Cardiac septum (tissue), 1 donor: ENCODE data around the gene HOPX. TPM values are rescaled to one million over a fixed set of nuclear protein-coding genes. Genes with fewer than 3 reads are reported as not detected.
"Not testable (repeated sequence)": the region's sequence is repeated elsewhere in the genome, so short reads cannot be mapped to it uniquely, and the experiment has no call there.

Experiments
- DNase-seq: peaks from one replicate; pipeline ENCODE4 v3.0.0-alpha.2; 2020; ENCODE audit warnings: low spot score
- intact Hi-C: fragments of 100-400 bp; cut with DNase I; formaldehyde crosslinking; loops from one replicate; pipeline ENCODE4 v1.14.0; 2022
- total RNA-seq: library from RNA; stranded (reverse); fragmentation: NEBNext Ultra II Directional; extraction: Animal tissue kit (Norgen Biotek cat#: 25700); gene quantifications from one replicate; pipeline ENCODE4 v1.2.1, GENCODE V29; 2021
- donor health status: DM: no; HTN: no; CAD: no.

HOPX gene
- total RNA-seq, 1 donor from 2014 or later: 5.2 TPM

DNA sequence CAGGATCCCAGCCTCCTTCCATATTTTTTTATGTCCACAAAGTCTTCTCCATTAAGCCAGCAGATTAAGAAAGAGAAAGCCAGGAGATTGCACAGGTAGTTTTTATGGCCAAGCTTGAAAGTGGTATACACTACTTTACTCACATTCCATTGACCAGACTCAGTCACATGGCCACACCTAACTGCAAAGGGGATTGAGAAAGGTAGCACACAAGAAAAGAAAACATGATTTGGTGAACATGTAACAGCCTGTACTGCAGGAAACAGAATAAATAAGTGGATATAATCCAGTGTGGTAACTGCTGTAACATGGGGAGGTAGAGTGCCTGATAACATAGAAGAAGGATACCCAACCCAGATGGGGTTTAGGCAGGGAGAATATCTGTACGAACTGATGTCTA is 43.9 kb downstream of the HOPX start:
- intact Hi-C loops: no loop called here
- DNase-seq: no peak

DNA sequence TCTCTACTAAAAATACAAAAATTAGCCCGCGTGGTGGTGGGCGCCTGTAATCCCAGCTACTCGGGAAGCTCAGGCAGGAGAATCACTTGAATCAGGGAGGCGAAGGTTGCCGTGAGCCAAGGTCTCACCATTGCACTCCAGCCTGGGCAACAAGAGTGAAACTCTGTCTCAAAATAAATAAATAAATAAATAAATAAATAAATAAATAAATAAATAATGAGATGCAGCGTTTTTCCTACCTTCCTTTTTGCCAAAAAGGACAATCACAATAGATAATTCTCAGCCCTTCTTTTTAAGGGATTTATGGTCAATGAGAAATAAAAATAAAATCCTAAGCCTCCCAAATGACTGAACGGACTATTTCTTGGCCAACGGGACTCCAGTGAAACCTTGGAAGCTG is 46.1 kb downstream of the HOPX start:
- DNase-seq, intact Hi-C loops: not testable (repeated sequence)

DNA sequence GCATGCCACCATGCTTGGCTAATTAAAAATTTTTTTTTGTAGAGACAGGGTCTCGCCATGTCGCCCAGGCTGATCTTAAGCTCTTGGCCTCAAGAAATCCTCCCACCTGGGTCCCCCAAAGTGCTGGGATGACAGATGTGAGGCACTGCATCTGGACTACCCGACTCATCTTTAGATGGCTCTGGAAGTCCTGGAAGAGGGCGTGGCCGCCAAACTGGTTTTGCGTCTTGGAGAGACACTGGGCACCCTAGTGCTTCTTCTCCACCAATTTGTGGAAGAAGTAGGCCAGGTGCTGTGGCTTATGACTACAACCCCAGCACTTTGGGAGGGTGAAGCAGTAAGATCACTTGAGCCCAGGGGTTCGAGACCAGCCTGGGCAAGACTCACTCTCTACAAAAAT is 47.6 kb downstream of the HOPX start:
- DNase-seq: no peak
- intact Hi-C loops: no loop called here

DNA sequence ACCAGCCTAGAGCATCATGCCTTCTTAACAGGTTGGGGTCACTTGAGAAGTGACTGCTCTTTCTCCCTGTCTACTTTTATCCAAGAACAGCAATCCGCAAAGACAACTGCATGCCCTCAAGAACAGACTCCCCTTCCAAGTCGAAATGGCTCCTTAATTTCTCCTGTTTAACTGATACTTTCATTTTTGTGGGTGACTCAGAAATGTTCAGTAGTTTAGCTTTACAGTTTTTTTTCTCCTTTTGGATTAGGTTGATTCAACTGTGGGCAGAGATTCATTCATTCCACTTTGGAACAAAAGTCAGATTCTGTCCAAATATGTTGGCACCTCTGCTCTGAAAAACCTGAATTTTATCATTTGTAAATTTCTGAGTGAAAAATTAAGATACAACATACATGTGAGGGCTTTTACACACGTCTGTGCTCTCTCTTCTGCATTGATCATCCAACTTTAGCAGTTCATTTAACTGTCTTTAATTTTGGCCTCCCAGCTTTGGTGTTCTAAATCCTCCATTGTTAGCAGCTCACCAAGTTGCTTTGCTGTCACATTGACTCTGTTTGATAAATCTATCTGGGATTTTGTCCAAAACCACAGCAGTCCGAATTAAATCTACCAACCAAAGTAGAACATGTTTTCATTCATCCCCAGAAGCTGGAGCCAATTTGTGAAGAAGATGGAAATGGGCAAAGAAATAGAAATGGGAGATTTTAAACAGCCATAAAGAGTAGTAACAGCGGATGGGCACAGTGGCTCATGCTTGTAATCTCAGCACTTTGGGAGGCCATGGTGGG is 50.0 kb downstream of the HOPX start:
- no peak for DNase-seq
- intact Hi-C loops: no loop called here

DNA sequence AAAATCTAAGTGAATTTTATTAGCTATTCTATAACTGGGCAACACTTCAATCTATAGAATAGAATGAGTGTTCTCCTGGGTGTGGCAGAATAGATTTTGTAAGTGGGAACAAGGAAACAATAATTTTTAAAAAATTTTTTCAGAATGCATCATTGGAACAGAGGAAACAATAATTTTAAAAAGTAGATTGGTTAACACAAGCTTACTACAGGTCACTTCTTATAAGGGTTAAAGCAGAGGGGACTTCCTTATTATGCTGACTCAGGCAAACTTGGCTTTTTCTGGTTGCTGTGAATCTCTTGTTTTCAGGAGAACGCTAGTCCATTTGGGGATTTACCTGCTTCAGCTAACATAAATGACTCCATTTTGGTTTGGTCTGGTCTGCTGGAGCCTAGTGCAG is 52.5 kb downstream of the HOPX start:
- intact Hi-C loops: no loop called here
- no peak for DNase-seq

GRCh38 chr4:56627985-56628384 is 53.1 kb downstream of the HOPX start:
- intact Hi-C loops: no loop called here
- DNase-seq: no peak

GRCh38 chr4:56627375-56627774 is 53.7 kb downstream of the HOPX start:
- intact Hi-C loops: no loop called here
- no peak for DNase-seq

- intact Hi-C loops: no loop called here
- no peak for DNase-seq
Observed at GRCh38 chr4:56626963-56627362, 54.1 kb downstream of the HOPX start.

- DNase-seq: no peak
- intact Hi-C loops: no loop called here
Observed at GRCh38 chr4:56626420-56626819, 54.7 kb downstream of the HOPX start.

- DNase-seq: no peak
- intact Hi-C loops: no loop called here
Observed at GRCh38 chr4:56622176-56622575, 58.9 kb downstream of the HOPX start.

DNA sequence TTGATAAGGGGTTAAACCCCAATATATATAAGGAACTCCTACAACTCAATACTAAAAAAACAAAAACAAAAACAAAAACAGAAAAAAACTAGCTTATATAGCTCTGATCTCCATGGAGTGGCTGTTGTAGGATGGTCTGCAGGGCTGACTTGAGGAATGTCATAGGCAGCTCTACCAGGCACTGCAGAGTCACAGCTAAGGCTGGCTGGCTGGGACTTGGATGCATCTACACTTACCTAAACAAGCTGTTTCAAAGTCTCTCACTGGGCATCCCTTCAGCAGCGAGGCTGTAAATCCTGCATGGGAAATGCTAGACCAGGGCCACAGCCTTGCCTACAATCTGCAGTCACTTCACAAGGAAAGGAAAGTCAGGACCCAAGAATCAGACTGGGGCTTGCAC is 61.3 kb downstream of the HOPX start:
- DNase-seq: no peak
- intact Hi-C loops: no loop called here

DNA sequence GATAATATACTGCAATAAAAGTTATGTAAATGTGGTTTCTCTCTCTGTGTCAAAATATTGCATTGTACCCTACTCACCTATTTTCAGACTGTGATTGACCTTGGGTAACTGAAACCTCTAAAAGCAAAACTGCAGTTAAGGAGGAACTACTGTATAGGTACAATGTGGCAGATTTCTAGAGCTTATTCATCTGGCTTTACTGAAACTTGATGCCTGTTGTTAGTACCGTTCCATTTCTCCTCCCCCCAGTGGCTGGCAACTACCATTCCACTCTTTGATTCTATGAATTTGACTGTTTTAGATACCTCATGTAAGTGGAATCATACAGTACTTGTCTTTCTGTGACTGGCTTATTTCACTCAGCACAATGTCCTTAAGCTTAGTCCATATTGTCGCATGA is 61.9 kb downstream of the HOPX start:
- DNase-seq: no peak
- intact Hi-C loops: no loop called here

DNA sequence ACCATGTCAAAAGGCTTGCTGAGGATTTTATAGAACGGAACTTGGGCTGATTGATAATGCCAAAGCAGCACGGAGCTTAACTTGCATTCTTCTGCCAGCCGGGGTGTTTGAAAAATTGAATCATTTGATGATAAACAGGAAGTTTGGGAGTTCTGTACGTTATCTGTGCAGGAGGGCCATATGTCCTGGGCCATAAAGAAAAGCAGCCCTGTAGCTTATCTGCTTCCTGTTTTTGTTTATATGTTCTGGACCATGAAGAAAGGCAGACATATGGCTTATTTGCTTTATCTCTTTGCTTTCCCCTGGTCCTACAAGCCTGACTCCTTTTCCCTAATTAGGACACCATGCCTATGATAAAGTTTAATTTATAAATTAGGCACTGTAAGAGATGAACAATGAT is 62.4 kb downstream of the HOPX start:
- intact Hi-C loops: no loop called here
- no peak for DNase-seq

- DNase-seq: no peak
- intact Hi-C loops: no loop called here
Observed at GRCh38 chr4:56613101-56613862, 67.8 kb downstream of the HOPX start.

- intact Hi-C loops: no loop called here
Observed at GRCh38 chr4:56612282-56612681, 68.8 kb downstream of the HOPX start.

DNA sequence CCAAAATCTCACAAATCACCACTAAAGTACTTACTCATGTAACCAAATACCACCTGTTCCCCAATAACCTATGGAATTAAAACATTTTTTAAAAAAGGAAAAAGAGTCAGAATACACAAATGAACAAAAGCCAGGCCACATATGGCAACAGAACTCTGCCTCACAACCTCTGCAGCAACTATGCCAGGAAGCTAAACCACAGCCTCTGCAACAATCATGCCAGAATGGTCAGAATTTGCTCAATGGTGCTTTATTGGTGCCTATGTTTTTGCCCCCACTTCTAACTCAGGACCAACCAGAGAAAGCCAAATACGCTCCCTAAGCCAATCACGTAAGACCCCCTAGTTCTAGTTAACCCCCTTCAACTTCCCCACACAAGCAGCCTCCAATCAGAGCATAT is 69.6 kb downstream of the HOPX start:
- intact Hi-C loops: no loop called here
- DNase-seq: no peak

More at GRCh38 chr4:56612282-56612681, 68.8 kb downstream of the HOPX start:
- no peak for DNase-seq

GRCh38 chr4:56610170-56610569 is 70.9 kb downstream of the HOPX start:
- intact Hi-C loops, DNase-seq: not testable (repeated sequence)

DNA sequence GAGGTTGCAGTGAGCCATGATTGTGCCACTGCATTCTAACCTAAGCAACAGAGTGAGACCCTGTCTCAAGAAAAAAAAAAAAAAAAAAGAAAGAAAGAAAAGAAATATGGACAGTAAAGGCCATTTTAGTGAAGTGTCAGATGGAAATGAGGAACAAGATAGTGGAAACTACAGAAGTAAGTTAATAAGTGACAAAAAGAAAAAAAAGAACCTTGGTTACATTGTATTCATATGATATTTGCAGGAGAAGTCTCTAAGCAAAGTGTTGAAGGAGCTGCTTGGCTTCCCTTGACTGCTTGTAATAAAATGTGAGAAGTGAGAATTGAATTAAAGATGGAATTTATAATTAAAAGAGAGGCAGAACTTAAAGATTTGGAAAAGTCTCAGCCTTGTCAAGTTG is 73.2 kb downstream of the HOPX start:
- intact Hi-C loops: no loop called here
- DNase-seq: no peak

- intact Hi-C loops: no loop called here
Observed at GRCh38 chr4:56606385-56606784, 74.7 kb downstream of the HOPX start.

GRCh38 chr4:56605464-56605863 is 75.6 kb downstream of the HOPX start:
- intact Hi-C loops, DNase-seq: not testable (repeated sequence)

More at GRCh38 chr4:56606385-56606784, 74.7 kb downstream of the HOPX start:
- DNase-seq: no peak

DNA sequence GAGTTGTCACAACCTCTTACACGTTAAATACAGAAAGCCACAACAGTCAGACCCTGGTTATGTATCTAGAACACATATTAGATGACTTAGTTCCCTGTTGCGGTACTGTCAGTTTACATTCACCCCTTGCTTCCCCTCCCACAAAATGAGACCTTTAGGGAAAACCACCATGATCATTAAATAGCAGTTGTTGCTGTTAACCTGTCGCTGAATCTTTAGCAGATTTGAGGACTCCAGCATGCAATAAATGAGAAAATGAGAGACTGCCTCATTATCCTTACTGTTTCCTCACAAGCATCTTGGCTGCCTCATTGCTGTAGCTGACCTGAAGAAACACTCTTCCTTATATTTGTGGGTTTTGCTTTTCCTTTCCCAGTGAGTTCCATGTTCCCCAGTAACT is 77.8 kb downstream of the HOPX start:
- intact Hi-C loops: no loop called here
- DNase-seq: no peak
